Activated CD8-positive, alpha-beta memory T cell treated with anti-CD3 and anti-CD28 coated beads, Interleukin-2, amount 50 U/mL, for 48 hours (primary cell): ENCODE measurements around the gene ASB16.
"Not testable (repeated sequence)": the region's sequence is repeated elsewhere in the genome, so short reads cannot be mapped to it uniquely, and the experiment has no call there.

Experiments
- DNase-seq: peaks from one replicate; pipeline ENCODE4 v3.0.0-alpha.2; 2020

ASB16 gene

GRCh38 chr17:44170499-44171201, at the start of gene ASB16:
Gene ASB16 (plus strand): TSS chr17:44170704. CDS start chr17:44170790, 86 bp downstream.
- DNase-seq: no peak

GRCh38 chr17:44120851-44121605, 49.5 kb upstream of the ASB16 start:
- no peak for DNase-seq

- no peak for DNase-seq
Observed at GRCh38 chr17:44121997-44122815, 48.3 kb upstream of the ASB16 start.

- peak; percentile 73 for DNase-seq
Observed at GRCh38 chr17:44122816-44123355, 47.6 kb upstream of the ASB16 start.

GRCh38 chr17:44123356-44124117, 47.0 kb upstream of the ASB16 start, which contains the start of gene HDAC5:
Gene HDAC5 (minus strand): TSS chr17:44123641. CDS start chr17:44117515, 6,126 bp downstream.
- peak; percentile 95 for DNase-seq

GRCh38 chr17:44124118-44124438, 46.4 kb upstream of the ASB16 start:
- no peak for DNase-seq

- DNase-seq: no peak
Observed at GRCh38 chr17:44128383-44128782, 42.1 kb upstream of the ASB16 start.

GRCh38 chr17:44130693-44131349, 39.7 kb upstream of the ASB16 start:
- no peak for DNase-seq

GRCh38 chr17:44131372-44131771, 39.1 kb upstream of the ASB16 start:
- DNase-seq: not testable (repeated sequence)

- no peak for DNase-seq
Observed at GRCh38 chr17:44132275-44132821, 38.2 kb upstream of the ASB16 start.

- no peak for DNase-seq
Observed at GRCh38 chr17:44133918-44134476, 36.5 kb upstream of the ASB16 start.

GRCh38 chr17:44134752-44135568, 35.5 kb upstream of the ASB16 start:
- no peak for DNase-seq

- peak; percentile 83 for DNase-seq
Observed at GRCh38 chr17:44137891-44138709, 32.4 kb upstream of the ASB16 start.

GRCh38 chr17:44143921-44144320, 26.6 kb upstream of the ASB16 start:
- not testable (repeated sequence) for DNase-seq

- DNase-seq: no peak
Observed at GRCh38 chr17:44144966-44145739, 25.4 kb upstream of the ASB16 start.

GRCh38 chr17:44146375-44147346, 23.8 kb upstream of the ASB16 start:
- no peak for DNase-seq

- no peak for DNase-seq
Observed at GRCh38 chr17:44147812-44148211, 22.7 kb upstream of the ASB16 start.
